Endodermal cell (in vitro differentiated cells): ENCODE data around the gene RBM22. TPM values are rescaled to one million over a fixed set of nuclear protein-coding genes. Genes with fewer than 3 reads are reported as not detected.

ENCODE experiments used
- DNase-seq: peaks from one replicate; pipeline ENCODE4 v3.0.0-alpha.2; 2017
- H3K27ac ChIP-seq: 2 replicates; pipeline ENCODE4 v1.5.1; 2013; ENCODE audit warnings: mild to moderate bottlenecking, low read depth, low read length, moderate library complexity
- H3K27me3 ChIP-seq: 2 replicates; pipeline ENCODE4 v1.6.1; 2013; ENCODE audit warnings: mild to moderate bottlenecking, low read length, moderate library complexity; ENCODE audit not compliant: insufficient read depth, control insufficient read depth, poor library complexity, severe bottlenecking
- H3K36me3 ChIP-seq: 2 replicates; pipeline ENCODE4 v1.7.0; 2013; ENCODE audit warnings: mild to moderate bottlenecking, low read length, moderate library complexity; ENCODE audit not compliant: control insufficient read depth, insufficient read depth
- H3K4me1 ChIP-seq: one replicate; pipeline ENCODE4 v1.7.0; 2013; ENCODE audit warnings: low read length; ENCODE audit not compliant: control insufficient read depth, insufficient read depth
- H3K4me3 ChIP-seq: 2 replicates; pipeline ENCODE4 v1.5.1; 2013; ENCODE audit warnings: mild to moderate bottlenecking, low read length, moderate library complexity
- H3K9ac ChIP-seq: 2 replicates; pipeline ENCODE4 v1.6.1; 2013; ENCODE audit warnings: mild to moderate bottlenecking, low read length, moderate library complexity; ENCODE audit not compliant: poor library complexity, severe bottlenecking; ENCODE audit errors: extremely low read depth
- H3K9me3 ChIP-seq: 2 replicates; pipeline ENCODE4 v1.6.1; 2013; ENCODE audit warnings: mild to moderate bottlenecking, low read length, moderate library complexity; ENCODE audit not compliant: control insufficient read depth
- H3K27ac Mint-ChIP-seq: 2 replicates; pipeline ENCODE4 v1.8.0; 2020; ENCODE audit warnings: mixed read lengths
- H3K27me3 Mint-ChIP-seq: 2 replicates; pipeline ENCODE4 v1.8.0; 2021; ENCODE audit warnings: mild to moderate bottlenecking, mixed read lengths; ENCODE audit not compliant: insufficient read depth
- H3K36me3 Mint-ChIP-seq: 2 replicates; pipeline ENCODE4 v1.8.0; 2020; ENCODE audit warnings: low read depth, mixed read lengths
- H3K4me1 Mint-ChIP-seq: 2 replicates; pipeline ENCODE4 v1.8.0; 2020; ENCODE audit warnings: mixed read lengths
- H3K4me3 Mint-ChIP-seq: 2 replicates; pipeline ENCODE4 v1.8.0; 2020; ENCODE audit warnings: mild to moderate bottlenecking, moderate library complexity, mixed read lengths
- H3K9me3 Mint-ChIP-seq: 2 replicates; pipeline ENCODE4 v1.8.0; 2020; ENCODE audit warnings: mild to moderate bottlenecking, mixed read lengths
- CTCF ChIP-seq: fragments of 200-600 bp; sonication (generic); conservative IDR thresholded peaks from 2 replicates; pipeline ENCODE4 v1.5.0; 2021; ENCODE audit warnings: antibody characterized with exemption, mild to moderate bottlenecking
- WGBS, 2 experiments: methylation state at CpG; one replicate each; pipeline versions ENCODE4 v1.1.5 to v1.1.7; 2013; ENCODE audit warnings: missing lambda C conversion rate in 2 of 2, mixed read lengths in 1 of 2; ENCODE audit not compliant: insufficient coverage in 1 of 2, insufficient read length in 1 of 2; 5-methylcytosine and 5-hydroxymethylcytosine counted together
- total RNA-seq, 2 donors: library from RNA; stranded (reverse); fragmentation: NEBNext Ultra II Directional in 1 of 2; extraction: Animal tissue kit (Norgen Biotek cat#: 25700) in 1 of 2; gene quantifications; 2 replicates in 1 of 2; 3 replicates in 1 of 2; pipeline ENCODE4 v1.2.1, GENCODE V29; 2021

RBM22 gene
- total RNA-seq, 2 donors from 2014 or later = 42.7 to 44.3 TPM

- H3K27ac ChIP-seq = no peak overlapping the region
- peak overlapping the region; percentile 96 for H3K27ac Mint-ChIP-seq
Observed at GRCh38 chr5:150644514-150644913, 56.3 kb downstream of the RBM22 start.

GRCh38 chr5:150644058-150644457, 56.8 kb downstream of the RBM22 start:
- H3K4me1 Mint-ChIP-seq = peaks cover 60% of the 10 kb centered on the region
- peaks cover 2% of the 10 kb centered on the region for H3K27me3 Mint-ChIP-seq
- no peak overlapping the region for H3K27ac ChIP-seq

More at GRCh38 chr5:150644514-150644913, 56.3 kb downstream of the RBM22 start:
- H3K27me3 Mint-ChIP-seq = peaks cover 2% of the 10 kb centered on the region
- Histone ChIP-seq H3K9me3 (no peaks in the 10 kb centered on the region), H3K9ac (no peak overlapping the region), H3K27me3 (no peaks in the 10 kb centered on the region), H3K36me3 (no peaks in the 10 kb centered on the region), H3K4me3 (no peak overlapping the region), H3K4me1 (peaks cover 33% of the 10 kb centered on the region)
- H3K36me3 Mint-ChIP-seq = peaks cover 3% of the 10 kb centered on the region
- 87 to 100% methylated on average over 1 to 2 of the region's 2 CpGs for WGBS, 2 experiments
- H3K4me1 Mint-ChIP-seq = peaks cover 56% of the 10 kb centered on the region
- no peak for TF ChIP-seq CTCF
- DNase-seq = no peak
- no peak overlapping the region for H3K4me3 Mint-ChIP-seq
- no peaks in the 10 kb centered on the region for H3K9me3 Mint-ChIP-seq

GRCh38 chr5:150642991-150643710, 57.7 kb downstream of the RBM22 start:
- Mint-ChIP-seq H3K36me3 (no peaks in the 10 kb centered on the region), H3K27ac (peak overlapping the region; percentile 58), H3K9me3 (no peaks in the 10 kb centered on the region), H3K4me3 (no peak overlapping the region), H3K27me3 (peaks cover 2% of the 10 kb centered on the region), H3K4me1 (peaks cover 69% of the 10 kb centered on the region)
- Histone ChIP-seq H3K9me3 (no peaks in the 10 kb centered on the region), H3K9ac (no peak overlapping the region), H3K4me3 (no peak overlapping the region), H3K4me1 (peaks cover 45% of the 10 kb centered on the region), H3K36me3 (no peaks in the 10 kb centered on the region), H3K27ac (no peak overlapping the region), H3K27me3 (no peaks in the 10 kb centered on the region)
- WGBS, 2 experiments = 95% methylated on average over 4 to 9 of the region's 12 CpGs
- DNase-seq = no peak
- no peak for TF ChIP-seq CTCF

More at GRCh38 chr5:150644058-150644457, 56.8 kb downstream of the RBM22 start:
- H3K9ac ChIP-seq = no peak overlapping the region
- no peaks in the 10 kb centered on the region for H3K36me3 ChIP-seq
- Mint-ChIP-seq H3K27ac (peak overlapping the region; percentile 96), H3K4me3 (no peak overlapping the region), H3K9me3 (no peaks in the 10 kb centered on the region), H3K36me3 (peaks cover 3% of the 10 kb centered on the region)
- peak; percentile 80 for DNase-seq
- WGBS, 2 experiments = 59 to 74% methylated on average over 3 to 5 of the region's 5 CpGs
- no peaks in the 10 kb centered on the region for H3K9me3 ChIP-seq
- no peaks in the 10 kb centered on the region for H3K27me3 ChIP-seq
- H3K4me1 ChIP-seq = peaks cover 38% of the 10 kb centered on the region
- no peak overlapping the region for H3K4me3 ChIP-seq
- peak; percentile 39 for TF ChIP-seq CTCF
